ENCODE data around the gene CACNA2D2.

CACNA2D2 gene

DNA sequence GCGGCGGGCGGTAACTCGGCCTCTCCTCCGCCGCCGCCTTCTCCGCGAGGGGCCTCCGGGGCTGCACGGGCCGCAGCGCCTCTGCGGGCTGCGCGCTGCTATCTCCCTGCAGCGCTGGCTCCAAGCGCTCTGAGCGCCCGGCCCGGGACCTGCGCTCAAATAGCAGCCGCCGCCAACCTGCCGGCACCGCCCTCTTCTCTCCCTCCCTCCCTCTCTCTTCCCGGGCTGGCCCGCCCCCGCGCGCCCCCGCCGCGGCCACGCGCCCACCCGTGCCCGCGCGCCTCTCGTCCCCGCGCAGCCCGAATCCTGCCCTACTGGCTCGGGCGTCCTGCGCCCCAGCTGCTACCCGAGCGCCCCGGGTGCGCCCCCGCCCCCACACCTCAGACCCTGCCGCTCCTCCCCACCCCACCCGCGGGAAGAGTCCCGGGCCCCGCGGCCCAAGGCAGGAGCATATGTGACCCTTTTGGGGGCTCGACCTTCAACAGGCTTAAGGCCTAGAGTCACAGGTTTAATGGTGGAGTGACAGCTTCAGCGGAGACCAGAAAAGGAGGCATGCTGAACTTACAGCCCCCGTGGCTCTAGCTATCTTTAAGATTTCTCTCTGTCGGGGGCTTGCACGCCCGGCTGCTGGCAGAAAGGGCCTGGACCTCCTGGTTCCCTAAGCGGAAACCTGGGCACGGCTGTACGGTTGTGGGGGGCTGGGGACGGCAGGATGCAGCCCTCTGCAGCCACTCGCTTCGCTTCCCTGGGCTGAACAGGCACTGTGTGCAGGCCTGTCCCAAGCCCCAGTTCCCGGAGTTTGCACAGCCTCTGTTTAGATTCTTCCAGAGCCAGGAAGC is at the start of gene CACNA2D2:
Gene CACNA2D2 (minus strand): TSS at position 131 of the 839 bp plus-strand sequence. CDS start 211 bp downstream, outside the sequence.
- peak; percentile 79 for DNase-seq

DNA sequence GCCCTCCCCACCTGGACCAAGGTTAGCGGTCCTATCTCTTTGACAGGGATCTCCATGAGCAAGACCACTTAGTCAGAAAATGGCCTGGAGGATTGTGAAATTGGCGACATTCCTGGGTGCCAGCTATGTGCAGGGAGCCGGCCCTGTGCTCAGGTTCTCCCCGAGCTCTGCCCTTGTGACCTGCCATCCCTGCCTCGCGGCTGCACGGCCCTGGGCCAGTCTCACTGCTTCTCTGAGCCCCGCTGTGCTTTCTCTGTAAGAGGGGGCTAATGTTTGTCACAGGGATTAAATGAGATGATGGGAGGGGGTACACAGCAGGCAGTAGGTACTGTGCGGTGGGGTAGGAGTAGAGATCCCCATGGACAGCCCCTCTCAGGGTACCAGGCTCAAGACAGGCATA is 49.2 kb upstream of the CACNA2D2 start:
- no peak for DNase-seq

- no peak for DNase-seq
Observed at GRCh38 chr3:50551681-50552435, 48.4 kb upstream of the CACNA2D2 start.

DNA sequence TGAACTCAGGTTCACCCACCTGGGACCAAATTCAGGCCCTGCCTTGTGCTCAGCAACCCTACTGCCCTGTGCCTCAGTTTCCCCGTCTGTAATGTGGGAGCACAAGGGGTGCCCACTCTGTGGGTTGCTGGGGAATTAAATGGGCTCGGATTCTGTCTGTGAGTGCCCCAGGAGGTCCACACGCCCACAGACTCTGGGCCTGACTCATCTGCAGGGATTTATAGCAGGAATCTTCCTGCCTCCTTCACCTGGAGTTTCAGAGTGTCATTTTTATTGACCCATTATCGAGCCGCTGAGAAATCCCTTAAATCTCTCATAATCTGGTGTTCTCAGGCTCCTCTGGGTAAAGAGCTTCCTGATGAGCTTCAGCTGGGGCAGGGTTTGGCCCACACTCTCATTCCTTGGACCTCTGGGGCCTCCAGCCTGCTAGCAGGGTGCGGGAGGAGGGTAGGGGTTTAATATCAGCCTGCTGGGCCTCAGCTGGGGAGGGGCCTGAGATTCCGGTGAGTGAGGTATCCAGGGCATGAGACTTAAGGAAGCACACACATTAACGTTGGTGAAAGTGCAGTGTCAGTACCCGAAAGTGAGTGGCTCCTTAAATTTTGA is 47.7 kb upstream of the CACNA2D2 start:
- DNase-seq = no peak

- DNase-seq = peak; percentile 73
Observed at GRCh38 chr3:50550079-50550736, 46.8 kb upstream of the CACNA2D2 start.

DNA sequence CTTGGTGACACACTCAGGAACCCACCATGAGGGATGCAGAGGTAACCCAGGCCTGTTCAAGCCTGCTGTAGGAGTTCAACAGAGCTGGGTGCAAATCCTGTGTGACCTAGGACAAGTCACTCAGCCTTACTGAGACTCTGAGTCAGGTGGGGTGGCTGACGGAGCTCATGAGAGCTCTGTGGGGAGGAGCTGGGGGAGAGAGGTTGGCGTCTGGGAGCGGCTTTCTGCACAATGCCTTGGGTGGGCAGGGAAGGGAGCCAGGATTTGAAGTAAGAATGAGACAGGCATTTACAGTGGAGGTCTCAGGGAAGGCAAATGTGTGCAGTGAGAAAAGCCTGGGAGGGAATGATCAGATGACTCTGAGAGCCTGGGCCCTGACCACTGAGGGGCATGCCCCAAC is 45.8 kb upstream of the CACNA2D2 start:
- no peak for DNase-seq

- DNase-seq = no peak
Observed at GRCh38 chr3:50545781-50546180, 42.3 kb upstream of the CACNA2D2 start.

- DNase-seq = peak; percentile 61
Observed at GRCh38 chr3:50542177-50543034, 39.0 kb upstream of the CACNA2D2 start.

DNA sequence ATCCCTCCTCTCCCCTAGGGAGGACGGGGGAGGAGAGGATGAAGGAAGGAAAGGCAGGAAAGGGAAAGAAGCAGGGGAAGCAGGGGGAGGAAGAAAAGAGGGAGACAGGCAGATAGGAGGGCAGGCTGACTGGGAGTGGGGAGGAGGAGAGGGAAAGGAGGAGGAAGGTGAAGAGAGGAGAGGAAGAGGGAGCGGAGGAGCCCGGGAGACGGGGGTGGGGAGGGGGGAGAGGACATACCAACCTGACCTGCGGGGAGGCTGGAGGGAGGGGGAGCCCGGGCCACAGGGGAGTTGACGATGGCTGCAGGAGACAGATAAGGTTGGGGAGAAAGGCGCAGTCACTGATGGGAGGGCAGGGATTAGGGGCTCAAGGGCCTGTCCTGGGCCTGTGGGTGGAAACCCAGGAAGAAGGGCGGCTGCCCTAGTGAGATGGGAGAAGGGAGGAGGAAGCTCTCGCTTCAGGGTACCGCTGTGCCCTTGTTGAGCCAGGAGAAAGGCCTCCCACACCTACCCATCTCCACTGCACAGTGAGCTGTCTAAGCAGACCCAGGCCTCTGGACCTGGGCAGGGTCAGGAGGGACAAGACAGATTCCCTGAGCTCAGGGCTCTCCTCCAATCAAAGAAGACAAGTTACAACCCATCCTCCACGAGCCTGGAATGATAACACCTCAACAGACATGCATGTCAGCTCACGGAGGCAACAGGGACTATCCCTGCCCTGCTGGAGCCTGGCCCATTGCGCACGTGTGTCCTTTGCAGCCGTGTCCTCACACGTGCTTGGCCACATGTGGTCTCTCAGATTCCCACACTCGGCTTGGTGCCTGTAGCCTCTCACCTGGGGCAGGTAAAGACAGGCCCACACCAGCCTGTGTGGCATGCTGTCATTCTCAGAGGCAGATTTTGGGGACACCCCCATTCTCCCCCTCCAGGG is 36.2 kb upstream of the CACNA2D2 start:
- no peak for DNase-seq

GRCh38 chr3:50537421-50538129 is 34.1 kb upstream of the CACNA2D2 start:
- DNase-seq = no peak

- no peak for DNase-seq
Observed at GRCh38 chr3:50536471-50537180, 33.2 kb upstream of the CACNA2D2 start.

- no peak for DNase-seq
Observed at GRCh38 chr3:50534681-50535330, 31.4 kb upstream of the CACNA2D2 start.

GRCh38 chr3:50533807-50534461 is 30.5 kb upstream of the CACNA2D2 start:
- no peak for DNase-seq

DNA sequence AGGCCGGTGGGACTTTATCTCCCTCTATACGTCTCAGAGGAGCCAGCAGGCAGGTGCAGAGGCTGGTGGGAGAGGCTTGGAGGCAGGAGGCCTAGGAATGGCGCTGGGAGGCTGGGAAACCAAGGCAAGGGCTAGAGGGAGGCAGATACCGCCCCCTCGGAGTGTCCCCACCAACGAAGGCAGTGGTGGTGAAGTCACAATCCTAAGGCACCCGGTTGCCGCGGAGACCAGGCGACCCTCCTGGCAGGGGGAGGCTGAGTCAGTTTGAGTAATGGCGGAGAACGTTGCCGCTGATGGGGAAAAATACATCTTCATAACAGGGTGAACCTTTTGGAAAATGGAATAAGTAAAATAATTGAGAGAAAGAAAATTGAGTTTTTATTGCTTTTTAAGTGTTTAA is 29.9 kb upstream of the CACNA2D2 start:
- DNase-seq = no peak

DNA sequence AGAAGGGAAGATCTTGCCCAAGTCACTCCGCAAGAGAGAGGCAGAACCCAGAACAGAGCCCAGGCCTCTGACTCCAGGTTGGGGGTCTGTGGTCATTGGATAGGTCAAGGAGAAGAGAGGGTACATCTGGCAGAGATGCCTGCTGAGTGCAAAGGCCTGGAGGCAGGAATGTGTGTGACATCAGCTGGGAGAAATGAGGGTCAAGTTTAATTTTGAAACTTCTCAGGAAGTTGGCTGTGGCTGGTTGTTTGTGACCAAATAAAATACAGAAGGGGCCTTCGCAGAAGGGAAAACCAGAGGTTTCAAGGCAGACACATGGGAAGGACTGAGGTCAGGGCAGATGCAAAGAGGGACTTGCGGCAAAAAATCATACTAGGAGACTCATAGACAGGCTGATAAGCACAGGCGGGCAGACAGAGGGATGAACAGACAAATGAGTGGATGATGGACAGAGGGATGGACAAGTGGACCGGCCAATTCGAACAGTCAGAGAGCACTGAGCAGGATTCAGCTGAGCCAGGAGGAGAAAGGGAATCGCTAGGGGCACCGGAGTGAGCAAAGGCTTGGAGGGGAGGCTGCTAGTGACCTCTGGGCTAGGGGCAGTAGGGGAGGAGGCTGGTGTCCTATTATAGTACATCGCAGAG is 28.8 kb upstream of the CACNA2D2 start:
- DNase-seq = no peak

- no peak for DNase-seq
Observed at GRCh38 chr3:50531201-50531600, 27.8 kb upstream of the CACNA2D2 start.

- no peak for DNase-seq
Observed at GRCh38 chr3:50530001-50530970, 26.9 kb upstream of the CACNA2D2 start.
